ENCODE data around the gene SLC10A7. TPM values are rescaled to one million over a fixed set of nuclear protein-coding genes. Genes with fewer than 3 reads are reported as not detected.

Gene SLC10A7
- total and polyA plus RNA-seq, 2 of the 8 experiments (the other 6 are each of a cell fraction or from before 2014, with no cell fraction given): 2.5 to 2.9 TPM

DNA sequence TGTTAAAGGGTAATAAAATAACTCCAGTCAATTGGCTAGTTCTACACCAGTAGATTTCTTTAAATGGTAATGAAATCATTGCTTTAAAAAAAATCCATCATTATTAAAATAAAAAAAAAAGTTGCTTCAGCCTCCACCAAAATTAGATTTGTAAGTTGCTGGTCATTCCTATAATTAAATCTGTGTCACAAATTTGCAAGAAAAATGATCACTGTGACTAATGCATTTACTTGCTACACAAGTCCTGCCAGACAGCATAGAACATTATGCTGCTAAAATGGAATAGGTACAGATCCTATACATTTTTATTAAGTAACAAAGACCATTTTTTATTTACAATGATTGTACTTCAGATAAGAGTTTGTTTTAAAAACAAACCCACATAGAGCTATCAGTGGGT lies 85.8 kb downstream of the SLC10A7 start (continued):
- TF ChIP-seq EZH2 (IDR thresholded peaks at IDR 0.05; ENCODE audit: low read depth, low read length, severe bottlenecking): no peak
- no peak for TF ChIP-seq CTBP2 (IDR thresholded peaks at IDR 0.05; ENCODE audit: borderline replicate concordance, insufficient read depth, insufficient read length, low read length)
- TF ChIP-seq PHF8 (conservative IDR thresholded peaks at IDR 0.05; ENCODE audit: low read depth, low read length): no peak
- no peak for TF ChIP-seq GABPA (IDR thresholded peaks at IDR 0.05; ENCODE audit: borderline replicate concordance, insufficient read depth, low read length)
- TF ChIP-seq, protein P1, sequence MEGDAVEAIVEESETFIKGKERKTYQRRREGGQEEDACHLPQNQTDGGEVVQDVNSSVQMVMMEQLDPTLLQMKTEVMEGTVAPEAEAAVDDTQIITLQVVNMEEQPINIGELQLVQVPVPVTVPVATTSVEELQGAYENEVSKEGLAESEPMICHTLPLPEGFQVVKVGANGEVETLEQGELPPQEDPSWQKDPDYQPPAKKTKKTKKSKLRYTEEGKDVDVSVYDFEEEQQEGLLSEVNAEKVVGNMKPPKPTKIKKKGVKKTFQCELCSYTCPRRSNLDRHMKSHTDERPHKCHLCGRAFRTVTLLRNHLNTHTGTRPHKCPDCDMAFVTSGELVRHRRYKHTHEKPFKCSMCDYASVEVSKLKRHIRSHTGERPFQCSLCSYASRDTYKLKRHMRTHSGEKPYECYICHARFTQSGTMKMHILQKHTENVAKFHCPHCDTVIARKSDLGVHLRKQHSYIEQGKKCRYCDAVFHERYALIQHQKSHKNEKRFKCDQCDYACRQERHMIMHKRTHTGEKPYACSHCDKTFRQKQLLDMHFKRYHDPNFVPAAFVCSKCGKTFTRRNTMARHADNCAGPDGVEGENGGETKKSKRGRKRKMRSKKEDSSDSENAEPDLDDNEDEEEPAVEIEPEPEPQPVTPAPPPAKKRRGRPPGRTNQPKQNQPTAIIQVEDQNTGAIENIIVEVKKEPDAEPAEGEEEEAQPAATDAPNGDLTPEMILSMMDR (IDR thresholded peaks at IDR 0.05; ENCODE audit: control extremely low read depth in 1 of 3, insufficient read depth in 1 of 3, low read depth in 1 of 3, low read length in 3 of 3): no peak
